ENCODE data around the gene MRPS23.

Gene MRPS23

DNA sequence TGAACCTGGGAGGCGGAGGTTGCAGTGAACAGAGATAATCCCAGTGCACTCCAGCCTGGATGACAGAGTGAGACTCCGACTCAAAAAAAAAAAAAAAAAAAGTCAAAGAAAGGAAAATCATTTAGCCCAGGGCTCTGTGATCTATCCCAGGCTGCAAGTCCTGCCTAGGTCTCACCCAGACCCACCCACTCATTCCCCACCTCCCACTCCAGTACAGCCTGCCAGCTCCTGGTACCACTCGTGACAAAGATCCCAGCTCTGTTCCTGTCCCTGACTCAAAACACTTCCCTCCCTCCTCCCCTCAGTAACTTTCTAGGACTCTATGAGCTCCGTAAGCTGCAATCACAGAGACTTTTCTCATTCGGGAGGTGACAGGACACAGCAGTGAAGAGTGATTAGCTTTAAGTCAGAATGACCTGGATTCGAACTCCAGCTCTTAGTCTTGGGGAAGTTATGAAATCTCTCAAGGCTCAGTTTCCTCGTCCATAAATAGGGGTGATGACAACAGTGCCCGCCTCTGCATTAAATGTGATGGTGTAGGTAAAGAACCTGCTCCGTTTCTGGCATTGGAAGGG is 28.0 kb upstream of the MRPS23 start:
- no peak for DNase-seq

DNA sequence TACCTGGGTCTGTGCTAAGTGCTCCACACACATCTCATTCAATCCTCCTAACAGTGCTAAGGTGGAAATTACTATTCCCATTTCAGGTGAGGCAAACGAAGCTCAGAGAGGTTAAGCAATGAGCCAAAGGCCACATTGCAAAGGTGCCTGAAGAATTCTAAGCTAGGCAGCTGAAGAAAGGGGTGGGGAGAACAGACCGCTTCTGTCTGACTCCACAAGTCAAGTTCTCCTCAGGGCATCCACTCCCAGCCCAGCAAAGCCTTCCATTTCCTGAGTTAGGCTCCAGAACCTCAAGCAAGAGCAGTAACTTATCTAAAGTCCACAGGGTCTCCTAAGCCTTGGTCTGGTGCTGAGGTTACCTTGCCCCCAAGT is 27.0 kb upstream of the MRPS23 start:
- no peak for DNase-seq

DNA sequence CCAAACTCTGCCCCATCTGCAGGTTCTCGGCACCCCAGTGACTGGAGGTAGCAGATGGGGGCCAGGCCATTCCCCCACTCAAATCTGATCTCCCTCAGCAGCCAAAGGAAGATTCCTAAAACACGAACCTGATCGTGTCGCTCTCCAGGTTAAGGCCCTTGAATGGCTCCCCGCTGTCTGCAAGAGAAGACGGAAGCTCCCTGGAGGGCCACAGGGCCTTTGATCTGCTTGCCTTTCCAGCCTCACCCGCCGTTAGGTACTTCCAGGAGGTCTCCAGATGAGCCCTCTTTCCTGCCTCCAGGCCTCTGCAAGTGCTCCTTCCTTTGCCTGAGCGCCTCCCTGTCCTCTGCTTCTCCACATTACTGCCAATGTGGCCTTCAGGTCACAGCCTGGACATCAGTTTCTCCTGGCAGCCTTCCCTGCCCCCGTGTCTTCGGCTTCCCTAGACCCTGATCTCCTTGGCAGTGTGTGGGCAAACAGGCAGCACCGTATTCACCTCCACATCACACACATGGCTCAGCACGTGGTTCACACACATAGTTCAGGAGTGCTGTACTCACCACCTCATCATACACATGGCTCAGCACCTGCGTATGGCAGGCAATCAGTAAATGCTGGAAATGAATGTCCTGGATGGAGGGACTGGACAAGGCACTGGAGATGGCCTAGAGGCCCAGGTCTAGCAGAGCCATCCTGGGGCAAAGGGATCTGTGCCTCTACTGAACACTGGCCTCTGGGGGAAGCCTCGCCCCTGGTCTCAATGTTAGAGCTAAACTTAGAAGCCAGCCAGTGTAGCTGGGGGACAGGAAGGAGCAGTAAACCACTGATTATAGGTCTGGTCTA is 26.4 kb upstream of the MRPS23 start:
- DNase-seq, result no peak

DNA sequence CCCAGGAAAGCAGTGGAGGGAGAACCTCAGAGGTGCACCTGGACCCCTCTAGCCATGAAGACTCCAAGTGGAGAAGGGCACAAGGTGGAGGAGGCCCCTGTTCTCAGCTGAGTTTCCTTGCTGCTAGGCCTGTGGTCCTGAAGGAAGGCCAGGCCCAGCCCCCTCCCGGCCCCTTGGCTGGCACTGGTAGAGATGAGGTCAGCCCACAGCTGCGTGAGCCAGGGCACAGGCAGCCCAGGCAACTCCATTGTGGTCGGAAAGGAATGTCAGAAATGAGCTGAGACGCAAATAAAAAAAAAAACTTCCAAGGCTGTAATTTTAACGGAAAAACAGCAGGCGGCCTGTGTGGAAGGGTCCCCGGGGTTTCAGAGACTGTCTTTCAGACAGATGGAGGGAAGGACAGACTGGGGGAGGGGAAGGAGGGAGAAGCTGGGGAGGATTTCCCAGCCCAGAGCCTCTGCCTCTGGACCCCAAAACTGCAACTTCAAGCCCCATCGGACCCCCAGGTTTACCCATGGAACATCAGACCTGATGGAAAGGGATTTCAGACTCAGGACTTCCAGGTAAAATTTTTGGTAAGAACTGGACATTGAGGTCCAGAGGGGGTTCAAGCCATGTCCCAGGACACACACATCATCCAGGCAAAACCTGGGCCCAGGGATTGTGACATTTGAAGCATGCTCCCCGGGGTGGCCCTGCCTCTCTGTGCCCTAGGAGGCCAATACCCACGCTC is 25.6 kb upstream of the MRPS23 start:
- peak; percentile 61 for DNase-seq

DNA sequence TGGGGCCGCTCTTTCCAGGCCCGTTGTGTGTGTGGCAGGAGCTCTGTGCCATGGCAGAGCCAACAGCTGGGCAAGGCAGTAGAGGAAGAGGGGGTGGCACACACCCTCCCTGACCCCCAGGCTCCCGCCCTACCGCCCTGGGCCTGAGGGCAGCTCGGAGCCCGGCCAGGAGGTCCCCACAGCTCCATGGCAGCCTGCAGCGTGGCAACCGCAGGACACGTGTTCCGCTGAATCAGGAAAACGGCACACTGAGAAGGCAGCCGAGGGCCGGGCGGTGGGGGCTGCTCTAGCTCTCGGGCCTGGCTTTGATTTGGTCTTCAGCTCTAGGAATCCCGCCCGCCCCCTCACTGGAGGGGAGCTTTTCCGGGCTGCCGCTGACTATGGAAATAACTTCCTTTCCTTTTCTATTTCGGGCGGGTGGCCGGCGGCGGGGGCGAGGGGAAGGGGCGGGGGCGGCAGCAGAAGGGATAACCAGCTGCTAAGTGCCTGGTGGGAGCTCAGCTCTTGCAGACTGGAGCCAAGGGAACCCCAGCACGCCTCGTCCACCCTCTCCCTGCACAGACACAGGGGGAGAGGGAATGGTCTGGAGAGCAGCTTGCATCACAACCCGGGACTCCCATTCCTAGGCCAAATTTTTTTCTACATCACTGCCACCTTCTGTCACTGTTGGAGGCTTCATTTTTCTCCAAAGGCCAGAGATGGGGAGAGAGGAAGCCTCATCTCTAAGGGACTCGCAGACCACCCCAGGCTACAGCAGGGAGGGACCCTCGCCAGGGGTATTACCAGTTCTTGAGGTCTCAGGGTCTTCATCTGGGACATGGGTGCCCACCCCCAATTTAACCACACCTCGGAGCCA is 24.8 kb upstream of the MRPS23 start:
- DNase-seq, result no peak

DNA sequence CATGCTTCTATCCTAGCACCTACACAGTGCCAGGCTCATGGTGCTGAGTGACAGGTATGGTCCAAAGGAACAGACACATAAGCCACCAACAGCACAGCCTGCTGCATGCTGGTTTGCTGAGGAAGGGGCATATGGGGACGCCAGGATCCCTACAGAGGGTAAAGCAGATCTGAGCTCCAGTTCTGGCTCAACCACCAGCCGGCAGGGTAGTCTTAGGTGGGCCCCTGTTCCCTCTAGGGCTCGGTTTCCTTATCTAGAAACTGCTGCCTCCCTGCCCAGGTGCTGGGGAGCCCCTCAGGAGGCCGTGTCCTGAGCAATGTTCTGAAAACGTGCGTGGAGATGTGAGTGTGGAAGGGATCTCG is 24.2 kb upstream of the MRPS23 start:
- DNase-seq, result no peak

DNA sequence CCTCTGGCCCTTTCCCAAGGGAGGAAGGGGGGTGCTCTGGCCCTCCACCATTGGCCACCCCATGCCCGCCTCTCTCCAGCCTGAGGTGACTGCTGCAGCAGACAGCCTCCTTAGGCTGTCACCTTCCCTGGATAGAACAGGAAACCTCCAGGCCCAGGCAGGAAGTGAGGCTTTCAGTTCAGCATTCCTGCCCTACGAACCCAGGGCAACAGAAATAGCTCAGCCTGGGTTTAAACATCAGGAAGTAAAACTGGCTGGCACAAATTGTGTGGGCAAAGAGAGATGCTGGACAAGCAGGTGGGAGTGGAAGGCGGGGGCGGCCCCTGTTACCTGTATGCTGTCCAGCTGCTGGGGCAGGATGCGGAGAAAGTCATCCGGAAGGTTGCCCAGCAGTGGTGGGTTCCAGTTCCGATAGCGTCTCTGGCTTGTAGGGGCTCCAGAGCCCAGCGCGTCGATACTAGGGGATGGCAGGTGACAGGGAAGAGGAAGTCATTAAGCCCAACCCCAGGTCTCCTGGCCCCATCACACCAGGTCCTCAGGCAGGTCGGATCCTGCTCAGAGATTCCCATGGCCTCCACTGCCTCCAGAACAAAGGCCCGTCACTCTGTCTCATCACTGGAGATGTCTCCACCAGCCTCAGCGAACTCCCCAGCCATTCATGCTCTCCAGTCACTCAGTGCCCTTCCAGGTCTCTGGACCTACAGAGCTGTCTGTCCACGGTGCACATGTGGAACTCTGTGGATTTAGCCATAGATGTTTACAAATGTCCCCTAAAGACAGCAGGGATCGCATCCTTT is 23.6 kb upstream of the MRPS23 start:
- no peak for DNase-seq

DNA sequence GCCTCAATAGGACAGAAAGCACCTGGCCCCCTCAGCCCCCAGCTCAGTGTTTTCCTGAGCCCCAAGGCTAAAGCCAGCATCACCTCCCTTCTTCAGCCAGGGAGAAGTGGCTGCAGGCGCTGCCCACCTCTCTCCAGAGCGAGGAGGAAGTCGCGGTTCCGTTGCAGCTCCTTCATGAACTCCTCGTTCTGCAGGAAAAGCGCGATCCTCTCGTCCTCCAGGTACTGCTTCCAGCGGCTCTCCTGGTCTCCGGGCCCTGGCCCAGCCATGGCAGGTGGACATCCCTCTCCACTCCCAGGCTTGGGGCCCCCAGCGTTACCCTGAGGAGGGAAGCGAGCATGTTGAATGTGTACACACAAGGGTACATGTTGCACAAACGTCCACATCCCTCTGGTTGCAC is 22.7 kb upstream of the MRPS23 start:
- DNase-seq, result no peak

DNA sequence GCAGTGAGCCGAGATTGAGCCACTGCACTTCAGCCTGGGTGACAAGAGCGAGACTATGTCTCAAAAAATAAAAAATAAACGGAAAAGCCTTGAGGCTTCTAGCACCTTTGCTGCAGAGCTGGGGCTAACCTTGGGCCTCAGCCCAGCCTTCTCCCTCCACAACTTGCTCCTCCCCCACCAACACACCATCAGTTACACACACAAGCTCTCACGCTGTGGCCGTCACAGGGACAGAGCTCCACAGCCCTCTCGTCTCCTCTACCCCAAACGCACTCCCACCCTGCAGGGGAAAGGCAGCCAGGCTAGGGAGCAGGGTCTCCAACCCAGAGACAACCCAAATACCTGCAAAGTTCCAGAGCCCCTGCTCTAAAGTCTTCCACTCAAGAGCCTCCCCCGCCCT is 22.0 kb upstream of the MRPS23 start:
- DNase-seq, result no peak

DNA sequence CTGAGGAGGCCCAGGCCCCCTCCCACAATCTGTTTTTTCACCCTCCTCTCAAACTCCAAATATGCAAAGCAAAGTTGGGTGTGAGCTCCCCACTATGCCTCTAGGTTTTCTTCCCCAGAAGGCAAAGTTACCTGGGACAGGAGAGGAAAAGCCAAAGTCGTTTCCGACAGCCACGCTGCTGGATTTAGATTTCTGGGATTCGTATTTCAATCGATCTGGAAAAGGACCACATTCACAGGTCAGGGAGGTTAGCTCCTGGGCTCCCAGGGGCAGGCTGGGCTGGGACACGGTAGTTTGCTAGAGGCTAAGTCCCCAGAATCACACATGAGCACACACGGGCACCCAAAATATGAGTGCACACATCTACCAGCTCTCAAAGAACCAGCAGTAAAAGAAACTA is 21.3 kb upstream of the MRPS23 start:
- DNase-seq, result no peak

DNA sequence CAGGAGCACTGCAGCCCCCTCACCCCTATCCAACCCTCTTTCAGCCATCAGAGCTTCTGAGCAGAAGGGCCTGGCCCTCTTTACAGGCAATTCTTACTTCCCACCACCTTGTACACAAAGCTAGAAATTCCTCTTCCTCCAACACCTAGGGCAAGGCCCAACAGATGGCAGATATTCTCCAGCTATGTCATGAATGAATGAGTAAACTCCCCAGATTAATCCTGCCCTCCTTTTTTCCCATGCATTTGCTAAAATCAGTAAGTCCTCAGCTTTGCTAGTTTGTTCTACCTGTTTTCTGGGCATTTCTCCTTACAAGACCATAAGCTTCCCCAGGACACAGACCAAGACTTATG is 20.4 kb upstream of the MRPS23 start:
- no peak for DNase-seq

DNA sequence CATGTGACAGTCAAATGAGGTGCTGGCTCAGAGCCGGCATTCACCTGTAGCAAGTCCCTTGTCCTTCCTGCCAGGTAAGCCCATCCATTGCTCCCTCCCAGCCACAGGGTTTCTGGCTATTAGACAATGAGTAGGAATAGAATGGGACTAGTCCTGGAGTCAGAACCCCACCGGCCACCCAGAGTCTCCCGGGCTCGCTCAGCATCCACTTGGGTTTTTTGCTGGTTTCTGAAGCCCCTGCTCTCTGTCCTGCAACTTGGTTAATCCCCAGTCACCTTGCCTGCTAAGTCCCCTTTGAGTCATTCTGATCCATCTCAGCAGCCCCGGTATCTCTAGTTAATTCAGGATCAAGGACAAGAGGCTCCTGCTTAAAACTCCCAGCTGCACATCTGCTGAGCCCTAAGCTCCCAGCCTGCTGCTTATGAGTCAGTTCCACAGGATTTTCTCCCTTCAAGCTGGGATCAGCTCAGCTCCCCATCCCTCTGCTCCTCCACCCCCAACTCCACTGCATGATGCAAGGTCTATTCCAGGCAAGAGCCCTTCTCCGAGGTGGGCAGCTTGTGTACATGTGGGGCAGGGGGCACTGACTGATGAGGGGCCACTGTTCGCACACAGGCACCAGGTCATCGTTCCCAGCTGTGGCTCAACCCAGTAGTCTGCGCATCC is 19.9 kb upstream of the MRPS23 start:
- DNase-seq, result no peak

DNA sequence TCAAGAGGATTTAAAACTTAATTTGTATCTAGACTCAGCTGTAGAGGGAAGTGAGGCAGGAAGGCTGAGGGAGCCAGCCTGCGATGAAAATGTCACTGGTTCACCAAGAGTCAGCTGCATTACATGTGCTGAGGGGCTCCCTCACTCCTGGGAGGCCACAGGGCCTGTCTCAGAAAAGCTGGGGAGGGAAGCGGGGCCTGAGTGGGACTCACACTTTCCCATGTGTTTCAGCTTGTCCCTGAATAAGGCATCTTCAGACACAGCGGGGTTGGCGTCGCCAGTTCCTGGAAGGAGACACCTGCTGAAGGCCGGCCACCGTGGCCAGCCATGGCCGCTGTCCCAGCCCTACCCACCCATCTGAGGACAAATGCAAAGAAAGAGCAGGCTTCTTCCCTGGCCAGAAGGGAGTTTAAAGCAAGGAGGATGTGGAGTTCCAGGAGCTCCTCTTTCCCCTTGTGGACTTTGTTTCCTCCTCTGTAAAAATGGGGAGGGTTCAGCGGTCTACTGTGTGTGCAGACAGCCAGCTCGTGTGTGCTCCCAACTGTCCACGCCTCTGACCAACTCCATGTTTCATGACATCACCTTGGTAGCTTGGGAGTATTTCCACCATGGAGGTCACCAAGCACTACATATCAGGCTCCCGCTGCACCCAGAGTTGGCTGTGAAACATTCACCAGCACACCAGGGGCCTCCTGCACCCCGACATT is 19.2 kb upstream of the MRPS23 start:
- DNase-seq, result no peak

DNA sequence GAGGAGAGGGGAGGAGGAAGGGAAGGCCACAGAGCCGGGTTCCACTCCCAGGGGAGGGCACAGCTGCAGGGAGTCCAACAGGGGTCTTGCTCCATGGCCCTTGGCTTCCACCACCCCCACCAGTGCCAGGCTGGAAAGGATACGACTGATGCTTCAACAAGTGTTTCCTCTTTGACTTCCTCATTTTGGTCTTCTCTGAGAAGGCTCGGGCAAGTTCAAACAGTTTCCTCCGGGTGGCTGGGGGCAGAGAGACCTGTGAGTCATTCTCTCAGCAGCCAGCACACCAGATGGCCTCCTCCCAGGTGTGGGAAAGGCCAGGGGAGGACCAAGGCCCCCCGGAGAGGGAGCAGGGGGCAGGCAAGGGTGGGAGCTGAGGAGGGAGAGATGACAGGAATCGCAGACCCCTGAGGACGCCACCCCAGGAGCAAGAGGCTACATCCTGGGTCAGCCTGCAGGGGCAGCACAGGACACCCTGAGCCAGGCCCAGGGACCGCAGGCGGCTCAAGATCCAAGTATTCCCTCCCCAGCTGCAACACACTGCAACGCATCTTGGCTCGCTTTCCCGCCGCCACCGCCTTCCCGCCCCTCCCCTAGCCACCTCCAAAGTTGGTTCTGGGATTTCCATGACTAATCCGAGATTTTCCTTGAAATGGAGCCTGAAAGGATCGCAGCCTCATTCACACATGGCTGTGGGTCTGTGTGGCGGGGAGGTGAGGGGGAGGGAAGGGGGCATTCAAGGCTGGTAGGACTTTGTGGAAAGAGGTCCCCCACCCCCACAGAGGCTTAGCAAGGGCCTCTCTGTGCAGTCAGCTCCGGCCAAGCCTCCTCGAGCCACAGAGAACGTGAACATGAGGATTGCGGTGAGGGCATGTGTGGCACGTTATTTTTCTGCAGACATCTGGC is 18.4 kb upstream of the MRPS23 start:
- peak; percentile 88 for DNase-seq

DNA sequence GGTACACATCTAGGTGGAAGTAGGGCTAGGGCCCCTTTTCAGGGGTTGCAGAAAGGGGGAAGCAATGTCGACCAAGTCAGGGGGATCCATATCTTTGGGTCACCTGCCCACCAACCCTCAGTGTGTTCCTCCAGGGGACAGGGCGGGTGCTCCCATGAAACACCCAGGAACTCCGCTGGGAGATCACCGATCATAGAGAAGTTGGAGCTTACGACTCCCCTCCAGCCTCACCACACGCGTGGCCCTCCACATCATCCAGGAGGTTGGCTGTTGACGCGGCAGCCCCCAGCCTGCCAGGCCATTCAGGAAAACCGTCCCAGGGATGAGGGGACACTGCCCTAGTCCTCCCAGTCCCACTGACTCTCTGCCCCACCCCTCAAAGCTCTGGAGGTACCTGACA is 17.3 kb upstream of the MRPS23 start:
- DNase-seq, result no peak

DNA sequence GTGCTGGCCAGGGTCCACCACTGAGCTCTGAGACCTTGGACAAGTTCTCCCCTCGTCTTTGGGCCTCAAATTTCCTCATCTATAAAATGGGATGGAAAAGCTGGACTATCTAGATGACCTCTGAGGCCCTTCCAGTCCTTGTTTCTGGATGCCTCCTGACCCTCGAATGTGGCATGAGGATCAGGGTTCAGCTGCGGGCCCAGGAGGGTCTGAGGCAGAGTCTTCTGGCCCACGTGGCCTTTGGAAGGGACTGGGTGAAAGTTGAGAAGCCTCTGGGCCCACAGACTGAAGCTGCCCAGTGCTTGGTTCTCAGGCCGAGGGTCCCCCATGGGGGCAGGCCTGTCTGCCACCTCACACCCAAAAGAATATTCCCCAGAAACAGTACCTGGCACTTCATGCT is 16.9 kb upstream of the MRPS23 start:
- no peak for DNase-seq

DNA sequence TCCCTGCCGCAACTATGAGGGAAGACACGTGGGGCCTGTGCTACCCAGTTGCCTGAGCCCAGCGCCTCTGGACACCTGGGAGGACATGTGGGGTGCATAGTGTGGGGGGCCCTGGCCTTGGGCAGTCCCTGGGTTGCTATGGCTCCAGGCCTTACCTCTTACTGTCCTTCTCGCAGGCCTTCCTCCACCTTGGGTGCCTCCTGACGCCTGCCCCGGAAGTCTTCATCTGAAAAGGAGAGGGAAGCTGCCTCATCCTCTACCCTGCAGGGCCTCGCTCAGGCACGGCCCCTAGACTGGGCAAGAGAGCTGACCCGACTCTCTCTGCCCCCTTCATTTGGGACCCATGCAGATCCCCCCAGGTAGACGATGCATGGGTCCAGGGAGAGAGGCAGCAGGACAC is 16.5 kb upstream of the MRPS23 start:
- no peak for DNase-seq

DNA sequence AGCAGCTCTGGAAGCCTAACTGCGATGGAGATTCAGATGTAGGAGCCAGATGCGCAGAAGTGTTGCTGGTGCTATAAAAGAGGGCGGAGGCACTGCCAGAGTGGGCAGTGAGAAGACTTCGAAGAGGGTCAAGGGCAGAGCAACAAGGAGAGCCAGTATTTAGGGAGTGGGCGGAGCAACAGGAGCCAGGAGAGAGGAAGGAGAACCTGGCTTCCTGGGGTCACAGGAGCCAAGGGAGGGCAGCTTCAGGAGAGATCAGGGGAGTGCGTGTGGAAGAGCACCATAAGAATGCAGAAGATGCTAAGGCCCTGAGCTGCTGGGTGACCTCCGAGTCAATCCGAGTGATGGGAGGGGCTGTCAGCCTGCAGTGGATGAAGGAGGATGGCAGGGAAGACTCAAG is 14.4 kb upstream of the MRPS23 start:
- DNase-seq, result no peak

DNA sequence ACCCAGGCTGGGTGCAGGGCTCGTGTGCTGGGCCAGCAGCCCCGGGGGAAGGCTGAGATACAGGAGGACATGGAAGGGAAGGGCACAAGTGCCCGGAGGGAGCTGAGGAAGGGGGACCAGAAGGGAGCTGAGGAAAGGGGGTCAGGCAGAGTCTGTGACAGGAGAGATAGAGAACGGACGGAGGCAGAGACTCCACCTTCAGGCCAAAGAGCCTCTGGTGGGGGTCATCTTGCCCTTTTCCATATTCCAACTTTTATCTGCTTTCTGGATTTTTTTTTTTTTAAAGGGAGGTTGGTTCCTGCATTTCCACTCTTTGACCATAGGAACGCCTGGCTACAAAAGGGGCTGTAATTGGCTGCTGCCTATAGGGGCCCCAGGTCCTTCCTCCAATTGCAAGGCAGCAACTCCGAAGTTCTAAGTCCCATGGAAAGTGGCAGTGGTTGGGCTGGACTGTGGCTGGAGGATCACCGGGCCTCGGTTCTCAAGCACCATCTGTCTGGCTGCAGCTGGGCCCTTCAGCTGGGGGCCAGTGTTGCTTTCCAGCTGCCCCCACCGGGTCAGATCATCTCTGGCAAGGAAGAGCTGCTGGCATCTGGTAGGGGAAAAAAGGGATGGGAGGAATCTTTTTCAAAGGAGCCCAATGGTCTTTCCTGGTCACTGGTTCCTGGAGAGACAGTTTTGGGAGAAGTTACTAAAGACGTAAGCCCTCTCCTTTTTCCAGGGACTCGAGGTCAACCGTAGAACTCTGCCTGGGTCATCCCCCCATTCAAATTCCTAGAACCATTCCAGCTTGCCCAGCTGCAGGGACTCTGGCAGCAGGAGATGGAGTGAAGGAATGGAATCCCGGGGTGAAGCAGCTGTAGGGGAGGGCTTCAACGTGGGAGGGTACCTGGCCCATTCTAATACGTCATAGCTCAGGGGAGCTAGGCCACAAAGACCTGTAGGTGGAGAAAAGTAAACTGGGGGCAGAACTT is 13.1 kb upstream of the MRPS23 start:
- no peak for DNase-seq

All from OCI-M1 (cell line).